A673 (cell line): ENCODE results near the gene RASA4B.

Experiments used
- EZH2 ChIP-seq: fragments of 200-600 bp; sonication (generic); IDR thresholded peaks from 2 replicates; pipeline ENCODE4 v1.6.1; 2017; ENCODE audit warnings: borderline replicate concordance, low read depth, mild to moderate bottlenecking, mixed read lengths, antibody characterized with exemption, low read length; ENCODE audit not compliant: poor library complexity, severe bottlenecking
- TF ChIP-seq, protein P1 (sequence below): fragments of 300-800, 200-600 bp; sonication (generic); conservative IDR thresholded peaks from 2 replicates; pipeline ENCODE4 v1.5.1; 2017; ENCODE audit warnings: low read depth, mild to moderate bottlenecking, antibody characterized with exemption, low read length, moderate library complexity, mixed read lengths

DNA sequence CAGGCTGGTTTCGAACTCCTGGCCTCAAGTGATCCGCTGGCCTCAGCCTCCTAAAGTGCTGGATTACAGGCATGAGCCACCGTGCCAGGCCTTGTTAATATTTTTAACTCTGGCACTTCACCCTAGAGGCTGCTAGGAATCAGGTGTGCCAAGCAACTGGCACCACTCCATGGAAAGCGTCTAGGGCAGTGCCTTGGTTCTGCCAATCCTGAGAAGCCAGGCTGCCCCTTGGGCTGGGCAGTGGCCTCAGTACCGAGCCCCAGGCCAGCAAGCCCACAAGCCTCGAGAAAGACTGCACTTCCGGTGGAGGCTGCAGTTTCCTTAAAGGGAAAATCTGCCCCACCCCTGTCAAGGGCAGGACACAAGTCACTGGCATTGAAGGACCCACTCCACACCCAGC lies 64.3 kb downstream of the RASA4B start:
- TF ChIP-seq, protein P1, sequence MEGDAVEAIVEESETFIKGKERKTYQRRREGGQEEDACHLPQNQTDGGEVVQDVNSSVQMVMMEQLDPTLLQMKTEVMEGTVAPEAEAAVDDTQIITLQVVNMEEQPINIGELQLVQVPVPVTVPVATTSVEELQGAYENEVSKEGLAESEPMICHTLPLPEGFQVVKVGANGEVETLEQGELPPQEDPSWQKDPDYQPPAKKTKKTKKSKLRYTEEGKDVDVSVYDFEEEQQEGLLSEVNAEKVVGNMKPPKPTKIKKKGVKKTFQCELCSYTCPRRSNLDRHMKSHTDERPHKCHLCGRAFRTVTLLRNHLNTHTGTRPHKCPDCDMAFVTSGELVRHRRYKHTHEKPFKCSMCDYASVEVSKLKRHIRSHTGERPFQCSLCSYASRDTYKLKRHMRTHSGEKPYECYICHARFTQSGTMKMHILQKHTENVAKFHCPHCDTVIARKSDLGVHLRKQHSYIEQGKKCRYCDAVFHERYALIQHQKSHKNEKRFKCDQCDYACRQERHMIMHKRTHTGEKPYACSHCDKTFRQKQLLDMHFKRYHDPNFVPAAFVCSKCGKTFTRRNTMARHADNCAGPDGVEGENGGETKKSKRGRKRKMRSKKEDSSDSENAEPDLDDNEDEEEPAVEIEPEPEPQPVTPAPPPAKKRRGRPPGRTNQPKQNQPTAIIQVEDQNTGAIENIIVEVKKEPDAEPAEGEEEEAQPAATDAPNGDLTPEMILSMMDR: no peak
- no peak for TF ChIP-seq EZH2
